ENCODE results near the gene KLF15. TPM values are rescaled to one million over a fixed set of nuclear protein-coding genes. Genes with fewer than 3 reads are reported as not detected.

The KLF15 gene
- total RNA-seq, 1 experiment from 2014 or later = 32.1 TPM

DNA sequence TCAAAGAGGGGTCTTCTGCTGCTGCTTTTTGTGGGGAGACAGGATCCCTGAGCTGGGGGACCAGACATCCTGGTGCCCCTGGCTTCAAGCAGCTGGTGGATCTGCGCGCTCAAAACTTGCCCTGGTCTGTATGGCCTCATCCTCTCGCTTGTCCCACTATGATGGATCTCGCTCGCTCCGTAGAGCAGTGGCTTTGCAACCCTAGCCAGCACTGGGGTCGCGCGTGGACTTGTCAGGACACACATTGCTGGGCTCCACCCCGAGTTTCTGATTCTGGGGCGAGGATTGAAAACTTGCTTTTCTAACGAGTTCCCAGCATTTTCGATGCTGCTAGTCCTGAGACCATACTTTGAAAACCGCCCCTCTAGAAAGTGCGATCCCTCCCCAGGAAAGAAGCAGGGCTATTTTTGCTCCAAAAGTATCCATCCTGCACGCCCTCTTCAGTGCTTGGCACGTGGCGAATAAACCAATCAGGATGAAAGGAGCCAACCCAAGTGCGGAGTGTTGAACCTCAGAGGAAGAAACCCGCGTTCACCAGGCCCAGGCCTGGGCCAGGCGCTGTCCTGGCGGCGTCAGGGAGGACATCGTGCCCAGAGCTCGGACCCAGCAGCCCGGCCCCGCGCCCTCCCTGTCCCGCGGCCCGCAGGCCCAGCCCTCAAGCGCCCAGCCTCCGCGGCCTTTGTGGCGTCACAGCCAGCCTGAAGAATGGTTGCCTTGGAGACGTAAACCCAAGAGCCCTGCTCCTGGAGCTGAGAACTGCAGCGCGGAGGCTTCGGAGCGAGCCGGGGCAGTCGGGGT is 37.2 kb upstream of the KLF15 start, which contains the start of gene CFAP100:
CFAP100 (plus strand) TSS at position 731 of the 798 bp plus-strand sequence. CDS start 1,092 bp downstream, outside the sequence.
- intact Hi-C loops (cut with micrococcal nuclease; ENCODE audit: unreplicated experiment) = no loop called here
- no peaks in the 10 kb centered on the region for H3K27me3 ChIP-seq (replicated peaks; ENCODE audit: insufficient read depth, low read depth, low read length, poor library complexity)
- ChIA-PET POLR2A (ENCODE audit: low non-redundant PET) (no interaction called here), CTCF (no interaction called here)
- H3K27ac ChIP-seq (ENCODE audit: low read depth, low read length, poor library complexity, severe bottlenecking) = no peak within 1 kb of the TSS
- TF ChIP-seq, protein P1, sequence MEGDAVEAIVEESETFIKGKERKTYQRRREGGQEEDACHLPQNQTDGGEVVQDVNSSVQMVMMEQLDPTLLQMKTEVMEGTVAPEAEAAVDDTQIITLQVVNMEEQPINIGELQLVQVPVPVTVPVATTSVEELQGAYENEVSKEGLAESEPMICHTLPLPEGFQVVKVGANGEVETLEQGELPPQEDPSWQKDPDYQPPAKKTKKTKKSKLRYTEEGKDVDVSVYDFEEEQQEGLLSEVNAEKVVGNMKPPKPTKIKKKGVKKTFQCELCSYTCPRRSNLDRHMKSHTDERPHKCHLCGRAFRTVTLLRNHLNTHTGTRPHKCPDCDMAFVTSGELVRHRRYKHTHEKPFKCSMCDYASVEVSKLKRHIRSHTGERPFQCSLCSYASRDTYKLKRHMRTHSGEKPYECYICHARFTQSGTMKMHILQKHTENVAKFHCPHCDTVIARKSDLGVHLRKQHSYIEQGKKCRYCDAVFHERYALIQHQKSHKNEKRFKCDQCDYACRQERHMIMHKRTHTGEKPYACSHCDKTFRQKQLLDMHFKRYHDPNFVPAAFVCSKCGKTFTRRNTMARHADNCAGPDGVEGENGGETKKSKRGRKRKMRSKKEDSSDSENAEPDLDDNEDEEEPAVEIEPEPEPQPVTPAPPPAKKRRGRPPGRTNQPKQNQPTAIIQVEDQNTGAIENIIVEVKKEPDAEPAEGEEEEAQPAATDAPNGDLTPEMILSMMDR (conservative IDR thresholded peaks at IDR 0.05; ENCODE audit: low read depth, low read length) = no peak
- no peak for TF ChIP-seq EZH2 (IDR thresholded peaks at IDR 0.05; ENCODE audit: borderline replicate concordance, low read depth, low read length, poor library complexity, severe bottlenecking)
- BruUV-seq (replicated peaks) = no TSS peak
- no peak for DNase-seq (ENCODE audit: low spot score)
- H3K9me3 ChIP-seq (ENCODE audit: low read depth, low read length, poor library complexity, severe bottlenecking) = no peaks in the 10 kb centered on the region
- H3K4me3 ChIP-seq (ENCODE audit: low read depth, low read length, poor library complexity, severe bottlenecking) = no peak within 1 kb of the TSS
- no peaks in the 10 kb centered on the region for H3K36me3 ChIP-seq (ENCODE audit: insufficient read depth, low read length, poor library complexity, severe bottlenecking)
- peaks cover 6% of the 10 kb centered on the region for H3K4me1 ChIP-seq (ENCODE audit: insufficient read depth, low read length, poor library complexity, severe bottlenecking)

DNA sequence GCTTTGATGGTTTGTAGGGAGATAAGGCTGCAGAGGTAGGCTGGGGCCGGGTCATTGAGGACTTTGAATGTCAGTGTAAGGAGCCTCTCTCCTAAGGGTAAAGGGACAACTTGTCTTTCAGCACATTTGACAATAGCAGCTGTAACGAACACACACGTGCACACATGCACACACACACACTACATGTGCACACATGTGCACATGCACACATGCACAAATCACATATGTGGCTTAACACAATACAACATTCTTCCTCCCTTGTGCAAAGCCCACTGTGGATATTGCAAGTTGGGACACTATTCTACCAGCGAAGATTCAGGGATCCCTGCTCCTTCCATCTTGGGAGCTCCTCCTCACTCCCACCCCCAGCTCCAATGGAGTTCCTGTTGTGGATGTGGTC is 36.4 kb upstream of the KLF15 start:
- Histone ChIP-seq H3K27me3 (replicated peaks; ENCODE audit: insufficient read depth, low read depth, low read length, poor library complexity) (no peaks in the 10 kb centered on the region), H3K36me3 (ENCODE audit: insufficient read depth, low read length, poor library complexity, severe bottlenecking) (no peaks in the 10 kb centered on the region), H3K27ac (ENCODE audit: low read depth, low read length, poor library complexity, severe bottlenecking) (no peak overlapping the region), H3K4me3 (ENCODE audit: low read depth, low read length, poor library complexity, severe bottlenecking) (no peak overlapping the region), H3K9me3 (ENCODE audit: low read depth, low read length, poor library complexity, severe bottlenecking) (no peaks in the 10 kb centered on the region), H3K4me1 (ENCODE audit: insufficient read depth, low read length, poor library complexity, severe bottlenecking) (peaks cover 11% of the 10 kb centered on the region)
- DNase-seq (ENCODE audit: low spot score) = no peak
- no TSS peak for BruUV-seq (replicated peaks)
- CTCF ChIA-PET = no interaction called here
- TF ChIP-seq, protein P1 (conservative IDR thresholded peaks at IDR 0.05; ENCODE audit: low read depth, low read length) = no peak
- no peak for TF ChIP-seq EZH2 (IDR thresholded peaks at IDR 0.05; ENCODE audit: borderline replicate concordance, low read depth, low read length, poor library complexity, severe bottlenecking)
- intact Hi-C loops (cut with micrococcal nuclease; ENCODE audit: unreplicated experiment) = no loop called here
- POLR2A ChIA-PET (ENCODE audit: low non-redundant PET) = interaction anchor here (0.7 kb wide), 1 partner anchor 415 kb away, joined by 3 read pairs; no protein-coding TSS in a partner anchor

DNA sequence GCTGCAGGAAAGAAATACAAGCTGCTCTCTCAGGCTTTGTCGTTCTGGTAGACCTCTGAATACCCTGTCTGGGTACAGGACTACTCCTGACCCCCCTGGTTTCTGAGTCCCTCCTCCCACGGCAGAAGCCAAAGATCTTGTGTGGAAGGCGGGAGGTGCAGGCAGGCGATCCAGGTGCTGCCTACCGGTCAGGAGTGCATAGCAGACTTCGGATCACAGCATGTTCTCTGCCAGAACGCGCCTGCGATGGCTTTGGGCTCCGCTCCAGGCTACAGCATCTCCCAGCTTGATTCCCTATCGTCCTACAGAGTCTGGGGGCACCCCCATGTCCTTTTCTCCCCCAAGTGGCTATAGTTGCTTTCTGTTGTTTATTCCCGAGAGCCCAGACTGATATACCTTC is 35.0 kb upstream of the KLF15 start:
- H3K27ac ChIP-seq (ENCODE audit: low read depth, low read length, poor library complexity, severe bottlenecking) = no peak overlapping the region
- H3K36me3 ChIP-seq (ENCODE audit: insufficient read depth, low read length, poor library complexity, severe bottlenecking) = no peaks in the 10 kb centered on the region
- H3K4me3 ChIP-seq (ENCODE audit: low read depth, low read length, poor library complexity, severe bottlenecking) = no peak overlapping the region
- no peak for DNase-seq (ENCODE audit: low spot score)
- intact Hi-C loops (cut with micrococcal nuclease; ENCODE audit: unreplicated experiment) = no loop called here
- H3K4me1 ChIP-seq (ENCODE audit: insufficient read depth, low read length, poor library complexity, severe bottlenecking) = peaks cover 11% of the 10 kb centered on the region
- ChIA-PET POLR2A (ENCODE audit: low non-redundant PET) (no interaction called here), CTCF (interaction anchor here (0.7 kb wide), 1 partner anchor 135 kb away, joined by 3 read pairs; no protein-coding TSS in a partner anchor)
- no peaks in the 10 kb centered on the region for H3K9me3 ChIP-seq (ENCODE audit: low read depth, low read length, poor library complexity, severe bottlenecking)
- BruUV-seq (replicated peaks) = no TSS peak
- TF ChIP-seq EZH2 (IDR thresholded peaks at IDR 0.05; ENCODE audit: borderline replicate concordance, low read depth, low read length, poor library complexity, severe bottlenecking) = no peak
- TF ChIP-seq, protein P1 (conservative IDR thresholded peaks at IDR 0.05; ENCODE audit: low read depth, low read length) = no peak
- no peaks in the 10 kb centered on the region for H3K27me3 ChIP-seq (replicated peaks; ENCODE audit: insufficient read depth, low read depth, low read length, poor library complexity)

Data from A673 (cell line).